ENCODE measurements around the gene PIK3R5. TPM values are rescaled to one million over a fixed set of nuclear protein-coding genes. Genes with fewer than 3 reads are reported as not detected.
A peak's percentile ranks its signal among the peaks of the same experiment; 100 is the strongest.

Gene PIK3R5
- total RNA-seq: 2.5 TPM
- long read RNA-seq, full-length matches to known transcripts: 1 of 2 reads
- long read RNA-seq, partial matches to known transcripts: 1 of 2 reads
- long read RNA-seq, other reads (novel, unspliced or antisense): 0 of 2 reads

GRCh38 chr17:8965394-8966168 is at the start of gene PIK3R5:
TSS of gene PIK3R5 (minus strand) at chr17:8965707. CDS start at chr17:8911494, 54,213 bp downstream.
- DNase-seq: peak; percentile 67
- ATAC-seq: peak; percentile 85
- intact Hi-C loops (cut with micrococcal nuclease): no loop called here

- intact Hi-C loops (cut with micrococcal nuclease): no loop called here
- DNase-seq (no peak), ATAC-seq (no peak)
Observed at GRCh38 chr17:9011001-9011400, 45.5 kb upstream of the PIK3R5 start.

GRCh38 chr17:9009737-9010136 is 44.2 kb upstream of the PIK3R5 start:
- ATAC-seq (no peak), DNase-seq (no peak)
- intact Hi-C loops (cut with micrococcal nuclease): no loop called here

DNA sequence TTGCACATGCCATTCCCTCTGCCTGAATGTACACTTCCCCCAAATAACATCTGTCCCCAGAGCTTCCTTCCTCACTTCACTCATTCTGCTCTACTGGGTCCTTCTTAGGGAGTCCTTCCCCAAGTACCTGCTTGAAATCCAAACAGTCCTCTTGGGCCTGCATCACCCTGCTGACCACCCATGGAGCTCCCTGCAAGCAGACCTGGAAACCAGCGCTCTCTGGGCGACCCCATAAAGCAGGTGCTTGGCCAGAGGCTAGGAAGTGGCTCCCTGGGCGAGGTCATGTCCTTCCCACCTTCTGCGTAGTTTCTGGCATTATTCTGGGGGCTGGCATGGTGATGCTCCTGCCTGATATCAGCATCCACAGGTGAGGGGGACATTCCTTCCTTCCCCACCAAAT is 43.6 kb upstream of the PIK3R5 start:
- ATAC-seq (no peak), DNase-seq (no peak)
- intact Hi-C loops (cut with micrococcal nuclease): no loop called here

DNA sequence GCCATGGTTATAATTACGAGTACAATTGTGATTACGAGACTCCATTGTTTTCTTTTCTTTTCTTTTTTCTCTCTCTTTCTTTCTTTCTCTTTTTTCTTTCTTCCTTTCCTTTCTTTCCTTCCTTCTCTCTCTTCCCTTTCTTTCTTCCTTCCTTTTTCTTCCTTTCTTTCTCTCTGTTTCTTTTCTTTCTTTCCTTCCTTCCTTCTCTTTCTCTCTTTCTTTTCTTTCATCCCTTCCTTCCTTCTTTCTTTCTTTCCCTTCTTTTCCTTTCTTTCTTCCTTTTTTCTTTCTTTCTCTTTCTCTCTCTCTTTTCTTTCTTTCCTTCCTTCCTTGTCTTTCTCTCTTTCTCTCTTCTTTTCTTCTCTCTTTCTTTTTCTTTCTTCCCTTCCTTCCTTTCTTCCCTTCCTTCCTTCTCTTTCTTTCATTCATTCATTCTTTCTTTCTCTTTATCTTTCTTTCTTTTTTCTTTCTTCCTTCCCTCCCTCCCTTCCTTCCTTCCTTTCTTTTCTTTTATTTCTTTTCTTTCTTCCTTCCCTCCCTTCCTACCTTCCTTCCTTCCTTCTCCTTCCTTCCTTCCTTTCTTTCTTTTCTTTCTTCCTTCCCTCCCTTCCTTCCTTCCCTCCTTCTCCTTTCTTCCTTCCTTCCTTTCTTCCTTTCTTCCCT is 41.7 kb upstream of the PIK3R5 start:
- ATAC-seq (no peak), DNase-seq (no peak)
- intact Hi-C loops (cut with micrococcal nuclease): no loop called here

DNA sequence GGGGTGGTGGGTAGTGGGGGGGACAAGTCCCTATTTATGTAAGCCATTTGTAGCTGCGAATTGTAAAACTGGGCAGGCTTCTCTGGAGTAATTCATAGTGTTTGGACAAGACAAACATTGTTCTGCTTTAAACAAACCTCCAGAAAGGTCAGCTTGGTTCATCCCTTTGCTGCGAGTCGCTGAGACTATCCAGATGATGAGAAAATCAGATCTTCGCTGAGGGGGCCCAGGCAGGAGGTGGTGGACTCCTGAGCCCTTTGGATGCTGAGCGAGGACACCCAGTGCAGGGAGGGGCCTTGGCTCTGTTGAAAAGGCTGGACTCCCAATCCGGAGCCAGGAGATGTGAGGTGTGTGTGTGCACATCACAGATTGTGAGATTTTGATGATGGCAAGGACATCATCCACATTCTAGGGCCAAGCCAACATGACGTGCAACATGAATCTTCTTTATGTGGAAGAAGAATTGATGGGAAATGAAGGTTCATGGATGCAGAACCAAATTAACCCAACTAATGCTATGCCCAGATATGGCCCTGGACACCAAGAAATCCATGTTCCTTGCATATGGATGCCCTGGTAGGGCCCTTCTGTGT is 40.8 kb upstream of the PIK3R5 start:
- DNase-seq (no peak), ATAC-seq (no peak)
- intact Hi-C loops (cut with micrococcal nuclease): no loop called here

GRCh38 chr17:9004961-9005285 is 39.4 kb upstream of the PIK3R5 start:
- intact Hi-C loops (cut with micrococcal nuclease): no loop called here
- DNase-seq (no peak), ATAC-seq (no peak)

DNA sequence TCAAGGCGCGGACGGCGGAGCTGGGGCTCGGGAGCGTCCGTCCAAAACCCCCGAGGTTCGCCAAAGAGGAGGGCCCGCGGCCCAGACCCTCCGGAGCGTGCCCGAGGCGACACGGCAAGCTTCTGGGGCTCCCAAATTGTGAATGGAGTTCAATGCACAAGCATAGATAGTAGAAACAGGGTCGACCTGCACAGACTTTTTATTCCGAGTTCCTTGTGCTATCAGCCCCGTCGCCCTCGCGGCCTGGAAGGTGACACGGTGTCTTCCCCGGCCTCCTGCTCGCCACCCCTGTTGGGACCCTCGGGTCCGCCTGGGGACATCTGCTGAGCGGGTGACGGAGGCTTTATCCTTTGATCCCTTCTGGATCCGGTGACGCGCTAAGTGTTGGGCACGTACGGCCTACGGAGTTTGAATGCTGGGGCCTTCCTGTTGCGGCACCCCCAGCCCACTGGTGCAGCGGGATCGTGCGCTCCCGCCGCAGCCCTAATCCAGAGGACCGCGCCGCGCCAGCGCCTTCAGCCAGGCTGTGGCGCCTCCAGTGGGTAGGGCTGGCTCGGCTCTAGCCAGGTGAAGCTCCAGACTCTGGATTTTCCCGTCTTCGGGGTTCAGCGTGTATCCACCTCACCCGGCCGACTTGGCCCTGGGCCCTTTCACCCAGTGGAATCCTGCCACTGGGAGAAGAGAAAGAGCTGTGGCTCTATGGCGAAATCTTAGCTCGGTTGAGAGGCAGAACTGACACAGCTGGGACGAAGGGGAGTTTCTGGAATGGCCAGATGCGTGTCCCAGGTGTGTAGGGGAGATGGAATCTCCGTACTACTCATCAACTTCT is 38.8 kb upstream of the PIK3R5 start:
- DNase-seq (no peak), ATAC-seq (peak; percentile 24)
- intact Hi-C loops (cut with micrococcal nuclease): no loop called here

GRCh38 chr17:9003355-9004131 is 38.0 kb upstream of the PIK3R5 start:
- intact Hi-C loops (cut with micrococcal nuclease): no loop called here
- ATAC-seq (peak; percentile 42), DNase-seq (peak; percentile 48)

GRCh38 chr17:9002606-9003354 is 37.3 kb upstream of the PIK3R5 start:
- DNase-seq (peak; percentile 53), ATAC-seq (peak; percentile 79)
- intact Hi-C loops (cut with micrococcal nuclease): no loop called here

DNA sequence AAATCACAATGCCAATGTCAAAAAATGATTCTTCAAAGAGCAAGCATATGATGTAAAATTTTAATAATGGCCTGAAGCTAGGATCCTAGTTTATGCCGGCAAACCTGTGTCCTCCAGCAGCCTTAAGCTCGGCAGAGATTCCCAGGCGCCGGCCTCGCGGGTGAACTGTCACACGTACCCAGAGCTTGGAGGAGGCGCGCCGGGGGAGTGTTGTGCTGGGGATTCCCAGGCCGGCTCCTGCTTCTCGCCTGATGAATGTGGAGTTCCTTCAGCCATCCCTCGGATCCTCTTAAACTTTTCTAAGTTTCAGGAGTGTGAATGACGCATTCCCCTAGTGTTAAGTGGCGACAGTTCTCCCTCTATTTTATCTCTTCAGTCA is 36.7 kb upstream of the PIK3R5 start:
- no peak for ATAC-seq
- no peak for DNase-seq
- intact Hi-C loops (cut with micrococcal nuclease): no loop called here

DNA sequence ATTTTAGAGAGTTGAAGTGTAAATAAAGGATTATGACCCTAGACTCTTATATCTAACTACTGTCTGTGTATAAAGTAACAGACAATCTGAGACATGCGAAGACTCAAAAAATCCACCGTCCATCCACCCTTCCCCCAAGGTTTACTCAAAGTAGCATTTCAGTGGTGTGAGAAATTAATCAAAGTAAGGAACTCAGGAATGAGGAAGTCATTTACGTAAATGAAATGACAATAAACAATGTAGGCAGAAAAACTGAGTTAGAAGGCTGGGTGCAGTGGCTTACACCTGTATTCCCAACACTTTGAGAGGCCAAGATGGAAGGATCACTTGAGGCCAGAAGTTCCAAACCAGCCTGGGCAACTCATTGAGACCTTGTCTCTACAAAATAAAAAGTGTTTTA is 36.1 kb upstream of the PIK3R5 start:
- intact Hi-C loops (cut with micrococcal nuclease): no loop called here
- DNase-seq (no peak), ATAC-seq (no peak)

DNA sequence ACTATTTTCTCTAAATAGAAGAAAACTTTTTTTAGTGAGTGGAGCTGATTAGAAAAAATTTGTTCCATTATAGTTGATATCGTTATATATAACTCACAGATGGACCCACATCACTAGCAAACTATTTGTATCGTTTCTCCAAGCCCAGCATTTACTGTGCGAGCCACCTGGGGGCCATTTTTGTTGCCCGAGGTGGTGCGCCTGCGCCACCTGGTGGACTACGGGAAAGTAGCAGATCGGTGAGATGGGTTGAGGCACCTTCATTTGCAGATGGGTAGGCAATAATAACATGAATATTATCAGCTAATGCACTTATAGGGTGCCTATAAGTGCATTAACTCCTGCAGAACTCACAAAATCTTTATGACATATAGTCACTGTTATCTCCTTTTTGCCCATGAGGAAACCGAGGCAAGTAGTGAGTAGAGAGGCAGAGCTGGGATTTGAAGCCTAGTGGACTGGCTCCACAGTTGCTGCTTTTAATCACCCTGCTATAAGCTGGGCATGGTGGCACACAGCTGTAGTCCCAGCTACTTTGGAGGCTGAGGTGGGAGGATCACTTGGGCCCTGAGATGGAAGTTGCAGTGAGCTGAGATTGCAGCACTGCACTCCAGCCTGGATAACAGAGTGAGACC is 32.6 kb upstream of the PIK3R5 start:
- intact Hi-C loops (cut with micrococcal nuclease): loop anchor here (10.0 kb wide), 1 partner anchor 297 kb away; no protein-coding TSS in a partner anchor
- DNase-seq: peak; percentile 68

DNA sequence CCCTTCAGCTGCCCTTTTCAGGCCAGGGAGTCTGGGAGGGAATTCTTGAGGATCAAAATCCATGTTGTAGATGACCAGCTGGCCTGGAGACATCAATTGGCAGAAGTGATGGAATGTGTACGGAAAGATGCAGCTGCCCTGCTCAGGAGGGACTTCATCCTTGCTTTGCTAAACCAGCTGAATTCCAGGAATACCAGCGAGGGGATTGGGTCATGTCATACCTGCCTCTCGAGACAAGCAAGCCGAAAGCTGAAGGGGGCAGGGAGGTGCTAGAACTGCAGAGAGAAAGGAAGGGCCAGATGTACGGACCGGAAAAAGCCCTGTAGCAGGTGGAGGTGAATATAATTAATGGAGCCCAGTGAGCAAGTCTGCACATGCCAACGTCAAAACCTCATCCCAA is 30.2 kb upstream of the PIK3R5 start:
- DNase-seq (no peak), ATAC-seq (no peak)
- intact Hi-C loops (cut with micrococcal nuclease): loop anchor here (10.0 kb wide), 1 partner anchor 299 kb away; no protein-coding TSS in a partner anchor

More for the DNA sequence above, 32.6 kb upstream of the PIK3R5 start:
- ATAC-seq: peak; percentile 51

DNA sequence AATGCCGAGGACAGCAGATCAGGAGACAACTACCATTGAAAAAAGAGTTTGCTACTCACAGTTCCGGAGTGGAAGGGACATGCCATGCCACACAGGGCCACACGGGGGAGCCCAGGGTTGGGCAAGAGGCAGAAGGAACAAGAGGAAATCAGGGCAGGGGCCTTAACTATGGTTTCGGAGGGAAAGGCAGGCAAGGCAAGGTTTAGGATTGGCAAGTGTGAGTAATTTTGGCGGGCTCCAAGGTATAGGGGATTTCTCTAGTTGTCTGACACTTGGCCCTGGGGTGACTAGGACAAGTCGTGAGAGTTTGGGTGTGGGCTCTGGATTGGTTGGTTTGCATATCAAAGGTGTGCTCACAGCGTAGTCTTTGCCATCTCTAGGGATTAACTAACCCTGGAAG is 28.8 kb upstream of the PIK3R5 start:
- intact Hi-C loops (cut with micrococcal nuclease): loop anchor here (5.0 to 10.0 kb wide), 2 partner anchors 300 to 533 kb away; no protein-coding TSS in a partner anchor
- DNase-seq (peak; percentile 84), ATAC-seq (peak; percentile 73)

DNA sequence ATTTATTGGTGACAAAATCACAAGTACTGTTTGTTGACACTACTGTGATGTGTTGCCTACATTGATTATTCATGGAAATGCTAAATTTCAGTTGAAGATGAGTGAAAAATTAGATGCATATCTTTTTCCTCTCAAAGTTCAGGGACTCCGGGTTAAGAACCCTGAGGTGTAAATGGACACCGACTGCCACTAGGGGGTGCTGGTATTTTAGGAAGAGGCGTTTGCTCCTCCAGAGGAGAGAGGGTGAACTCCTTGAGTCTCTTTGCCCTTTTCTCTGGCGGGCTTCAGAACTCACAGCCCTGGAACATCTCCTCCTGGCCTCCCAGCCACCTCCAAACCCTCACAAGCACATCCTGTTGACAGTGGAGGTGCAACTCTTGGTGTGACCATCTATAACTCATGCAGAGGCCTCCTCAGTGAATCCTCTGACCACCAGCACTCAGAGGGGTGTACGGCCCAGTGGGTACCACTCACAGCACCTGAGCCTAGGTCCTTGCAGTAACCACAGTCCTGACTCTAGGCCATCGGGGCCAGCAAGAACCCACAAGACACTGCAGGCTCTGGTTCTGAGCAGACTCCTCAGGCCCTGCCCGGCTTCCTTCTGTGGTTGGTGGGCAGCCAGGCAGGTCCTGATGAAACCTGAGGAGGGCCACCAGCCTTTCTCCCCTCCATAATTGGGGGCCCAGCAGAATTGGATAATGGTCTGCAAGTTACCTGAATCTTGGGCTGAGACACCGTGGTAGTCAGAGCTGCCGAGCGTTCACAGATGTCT is 26.2 kb upstream of the PIK3R5 start:
- intact Hi-C loops (cut with micrococcal nuclease): loop anchor here (5.0 to 10.0 kb wide), 2 partner anchors 303 to 536 kb away; no protein-coding TSS in a partner anchor
- DNase-seq (peak; percentile 43), ATAC-seq (peak; percentile 74)
